ENCODE results near the gene BBS4. TPM values are rescaled to one million over a fixed set of nuclear protein-coding genes. Genes with fewer than 3 reads are reported as not detected.
"Not testable (repeated sequence)": the region's sequence is repeated elsewhere in the genome, so short reads cannot be mapped to it uniquely, and the experiment has no call there.

The BBS4 gene
- total and polyA plus RNA-seq, 2 of the 4 experiments (the other 2 are of a cell fraction), result 15.8 to 21.0 TPM

- BruUV-seq (replicated peaks), result no TSS peak
- ATAC-seq (ENCODE audit: low read depth) (no peak), DNase-seq (no peak)
- H3K56ac ChIP-seq (ENCODE audit: extremely low read depth, insufficient read depth, low read length), result no peak overlapping the region
- H2AK9ac ChIP-seq (replicated peaks; ENCODE audit: low read depth, low read length, poor library complexity), result no peak overlapping the region
- dilution Hi-C loops (cut with HindIII; ENCODE audit: low sequenced_read_pairs, unreplicated experiment) (no loop called here), intact Hi-C loops (cut with micrococcal nuclease) (loop anchor here (10.0 kb wide), 1 partner anchor 518 kb away; no protein-coding TSS in a partner anchor), in situ Hi-C loops (cut with MboI; ENCODE audit: low sequenced_read_pairs) (loop anchor here (10.0 kb wide), 1 partner anchor 358 kb away; no protein-coding TSS in a partner anchor)
- H3K9ac ChIP-seq (ENCODE audit: low read depth, low read length), result no peak overlapping the region
- H3K27ac ChIP-seq (ENCODE audit: insufficient read depth, low read length), result no peak overlapping the region
- no peaks in the 10 kb centered on the region for H4K20me1 ChIP-seq (ENCODE audit: insufficient read depth, low read length)
- H3K14ac ChIP-seq (replicated peaks; ENCODE audit: low read depth, low read length), result no peak overlapping the region
- H3K4me3 ChIP-seq (ENCODE audit: insufficient read depth, low read depth, low read length), result no peak overlapping the region
- no peaks in the 10 kb centered on the region for H3K9me3 ChIP-seq (ENCODE audit: control insufficient read depth, insufficient read depth, low read length)
- H2BK120ac ChIP-seq (ENCODE audit: low read depth, low read length), result no peak overlapping the region
- no peak overlapping the region for H2AK5ac ChIP-seq (ENCODE audit: low read depth, low read length)
- no peaks in the 10 kb centered on the region for H3K27me3 ChIP-seq (ENCODE audit: control insufficient read depth, insufficient read depth, low read length)
- no peak overlapping the region for H2BK5ac ChIP-seq (ENCODE audit: low read depth, low read length, poor library complexity, severe bottlenecking)
- H3K4me1 ChIP-seq (ENCODE audit: control insufficient read depth, insufficient read depth, low read length), result no peaks in the 10 kb centered on the region
- TF ChIP-seq CHD1 (IDR thresholded peaks at IDR 0.05; ENCODE audit: low read depth, low read length), result no peak
- H2BK20ac ChIP-seq (ENCODE audit: low read depth, low read length), result no peak overlapping the region
- H4K8ac ChIP-seq (ENCODE audit: low read depth in 2 of 2, low read length in 2 of 2), result no peak overlapping the region
- H3K36me3 ChIP-seq (ENCODE audit: control insufficient read depth, insufficient read depth, low read length), result peaks cover 2% of the 10 kb centered on the region; the same call in 1 of the 2 replicates
- CTCF ChIA-PET, result no interaction called here
- H3K18ac ChIP-seq (ENCODE audit: low read depth, low read length), result no peak overlapping the region
- no peaks in the 10 kb centered on the region for H3K79me1 ChIP-seq (ENCODE audit: low read depth in 1 of 2, low read length in 2 of 2)
- H3K9me1 ChIP-seq (ENCODE audit: insufficient read depth, low read length), result no peaks in the 10 kb centered on the region
- H4K5ac ChIP-seq (ENCODE audit: low read depth, low read length), result no peak overlapping the region
- H3K23ac ChIP-seq (ENCODE audit: low read depth, low read length), result no peak overlapping the region
- no peak overlapping the region for H2AFZ ChIP-seq (replicated peaks; ENCODE audit: low read length, poor library complexity)
- H3K4me2 ChIP-seq (ENCODE audit: low read depth, low read length), result no peak overlapping the region
- no peak overlapping the region for H4K91ac ChIP-seq (ENCODE audit: insufficient read depth, low read depth, low read length)
- POLR2A ChIA-PET (ENCODE audit: unreplicated experiment), result no interaction called here
- H2BK15ac ChIP-seq (ENCODE audit: low read depth, low read length), result no peak overlapping the region
- no peak overlapping the region for H3K4ac ChIP-seq (ENCODE audit: low read depth, low read length)
Measured at GRCh38 chr15:72727154-72727553, 41.1 kb downstream of the BBS4 start.

- H4K20me1 ChIP-seq (ENCODE audit: insufficient read depth, low read length); H4K5ac ChIP-seq (ENCODE audit: low read depth, low read length); H2BK120ac ChIP-seq (ENCODE audit: low read depth, low read length); H3K4me3 ChIP-seq (ENCODE audit: insufficient read depth, low read depth, low read length); H3K18ac ChIP-seq (ENCODE audit: low read depth, low read length); dilution Hi-C loops (cut with HindIII; ENCODE audit: low sequenced_read_pairs, unreplicated experiment); POLR2A ChIA-PET (ENCODE audit: unreplicated experiment); H4K91ac ChIP-seq (ENCODE audit: insufficient read depth, low read depth, low read length); H2BK20ac ChIP-seq (ENCODE audit: low read depth, low read length); H3K56ac ChIP-seq (ENCODE audit: extremely low read depth, insufficient read depth, low read length); H3K4me2 ChIP-seq (ENCODE audit: low read depth, low read length); H3K14ac ChIP-seq (replicated peaks; ENCODE audit: low read depth, low read length); H3K36me3 ChIP-seq (ENCODE audit: control insufficient read depth, insufficient read depth, low read length); H4K8ac ChIP-seq (ENCODE audit: low read depth in 2 of 2, low read length in 2 of 2); H3K9me3 ChIP-seq (ENCODE audit: control insufficient read depth, insufficient read depth, low read length); BruUV-seq (replicated peaks); H3K27me3 ChIP-seq (ENCODE audit: control insufficient read depth, insufficient read depth, low read length); H2AK5ac ChIP-seq (ENCODE audit: low read depth, low read length); H2AFZ ChIP-seq (replicated peaks; ENCODE audit: low read length, poor library complexity); H2AK9ac ChIP-seq (replicated peaks; ENCODE audit: low read depth, low read length, poor library complexity); H3K4me1 ChIP-seq (ENCODE audit: control insufficient read depth, insufficient read depth, low read length); H3K9me1 ChIP-seq (ENCODE audit: insufficient read depth, low read length); H3K23ac ChIP-seq (ENCODE audit: low read depth, low read length); H2BK5ac ChIP-seq (ENCODE audit: low read depth, low read length, poor library complexity, severe bottlenecking); H3K27ac ChIP-seq (ENCODE audit: insufficient read depth, low read length); CTCF ChIA-PET; H2BK15ac ChIP-seq (ENCODE audit: low read depth, low read length); H3K9ac ChIP-seq (ENCODE audit: low read depth, low read length); H3K79me1 ChIP-seq (ENCODE audit: low read depth in 1 of 2, low read length in 2 of 2); H3K4ac ChIP-seq (ENCODE audit: low read depth, low read length): not testable (repeated sequence)
- ATAC-seq (ENCODE audit: low read depth) (peak; percentile 61), DNase-seq (peak; percentile 46)
- intact Hi-C loops (cut with micrococcal nuclease) (loop anchor here (10.0 kb wide), 1 partner anchor 517 kb away; no protein-coding TSS in a partner anchor), in situ Hi-C loops (cut with MboI; ENCODE audit: low sequenced_read_pairs) (loop anchor here (10.0 kb wide), 1 partner anchor 357 kb away; no protein-coding TSS in a partner anchor)
- no CpG with 5 or more reads among the region's 1 CpG for WGBS, 2 experiments (ENCODE audit: extremely low coverage in 2 of 2, insufficient read length in 1 of 2)
Measured at GRCh38 chr15:72728249-72728648, 42.2 kb downstream of the BBS4 start.
